ENCODE results near the gene NCKAP5L. TPM values are rescaled to one million over a fixed set of nuclear protein-coding genes. Genes with fewer than 3 reads are reported as not detected.

NCKAP5L gene
- total RNA-seq, 1 experiment from 2014 or later = 20.9 TPM

- DNase-seq = no peak
- ChIA-PET POLR2A (ENCODE audit: unreplicated experiment) (no interaction called here), CTCF (no interaction called here)
- intact Hi-C loops (cut with micrococcal nuclease; ENCODE audit: unreplicated experiment) = no loop called here
- Histone ChIP-seq H3K4me3 (no peak overlapping the region), H3F3A (ENCODE audit: insufficient read depth, low read depth) (no peaks in the 10 kb centered on the region; the same call in 1 of the 2 replicates), H3K4me2 (no peak overlapping the region), H3K9me3 (ENCODE audit: insufficient read depth, low read depth) (no peaks in the 10 kb centered on the region), H3K4me1 (replicated peaks; ENCODE audit: insufficient read depth) (peaks cover 25% of the 10 kb centered on the region), H3K9me2 (ENCODE audit: insufficient read depth) (no peaks in the 10 kb centered on the region), H3K27ac (no peak overlapping the region), H4K20me1 (ENCODE audit: insufficient read depth) (0 out of 2 replicates have a peak, but pooled peaks cover 5% of the 10 kb centered on the region), H2AFZ (no peak overlapping the region), H3K79me2 (ENCODE audit: low read depth) (peaks cover 10% of the 10 kb centered on the region; the same call in 1 of the 2 replicates), H3K27me3 (ENCODE audit: insufficient read depth, low read depth) (no peaks in the 10 kb centered on the region), H3K36me3 (ENCODE audit: low read depth) (no peaks in the 10 kb centered on the region)
- no peak for TF ChIP-seq EZH2 (IDR thresholded peaks at IDR 0.05; ENCODE audit: low read depth)
- TF ChIP-seq, protein P1, sequence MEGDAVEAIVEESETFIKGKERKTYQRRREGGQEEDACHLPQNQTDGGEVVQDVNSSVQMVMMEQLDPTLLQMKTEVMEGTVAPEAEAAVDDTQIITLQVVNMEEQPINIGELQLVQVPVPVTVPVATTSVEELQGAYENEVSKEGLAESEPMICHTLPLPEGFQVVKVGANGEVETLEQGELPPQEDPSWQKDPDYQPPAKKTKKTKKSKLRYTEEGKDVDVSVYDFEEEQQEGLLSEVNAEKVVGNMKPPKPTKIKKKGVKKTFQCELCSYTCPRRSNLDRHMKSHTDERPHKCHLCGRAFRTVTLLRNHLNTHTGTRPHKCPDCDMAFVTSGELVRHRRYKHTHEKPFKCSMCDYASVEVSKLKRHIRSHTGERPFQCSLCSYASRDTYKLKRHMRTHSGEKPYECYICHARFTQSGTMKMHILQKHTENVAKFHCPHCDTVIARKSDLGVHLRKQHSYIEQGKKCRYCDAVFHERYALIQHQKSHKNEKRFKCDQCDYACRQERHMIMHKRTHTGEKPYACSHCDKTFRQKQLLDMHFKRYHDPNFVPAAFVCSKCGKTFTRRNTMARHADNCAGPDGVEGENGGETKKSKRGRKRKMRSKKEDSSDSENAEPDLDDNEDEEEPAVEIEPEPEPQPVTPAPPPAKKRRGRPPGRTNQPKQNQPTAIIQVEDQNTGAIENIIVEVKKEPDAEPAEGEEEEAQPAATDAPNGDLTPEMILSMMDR (conservative IDR thresholded peaks at IDR 0.05) = no peak
- BruUV-seq (replicated peaks) = no TSS peak
Observed at GRCh38 chr12:49831717-49832116, 3.5 kb upstream of the NCKAP5L start.

- Histone ChIP-seq H3K36me3 (ENCODE audit: low read depth) (no peaks in the 10 kb centered on the region), H3K9me2 (ENCODE audit: insufficient read depth) (no peaks in the 10 kb centered on the region), H2AFZ (peak overlapping the region; percentile 81), H3K4me1 (replicated peaks; ENCODE audit: insufficient read depth) (peaks cover 17% of the 10 kb centered on the region; the same call in 1 of the 2 replicates), H3F3A (ENCODE audit: insufficient read depth, low read depth) (no peaks in the 10 kb centered on the region), H3K9me3 (ENCODE audit: insufficient read depth, low read depth) (no peaks in the 10 kb centered on the region), H3K27me3 (ENCODE audit: insufficient read depth, low read depth) (no peaks in the 10 kb centered on the region), H3K4me2 (peak overlapping the region; percentile 92), H3K27ac (no peak overlapping the region), H4K20me1 (ENCODE audit: insufficient read depth) (peaks cover 16% of the 10 kb centered on the region; the same call in 1 of the 2 replicates), H3K79me2 (ENCODE audit: low read depth) (peaks cover 24% of the 10 kb centered on the region; the same call in 1 of the 2 replicates), H3K4me3 (peak overlapping the region; percentile 84)
- peak; percentile 60 to 74 for DNase-seq
- intact Hi-C loops (cut with micrococcal nuclease; ENCODE audit: unreplicated experiment) = no loop called here
- ChIA-PET POLR2A (ENCODE audit: unreplicated experiment) (interaction anchor here (0.6 to 1.0 kb wide), 10 partner anchors 12 to 1782 kb away, joined by 3 to 14 read pairs (median 4); partner anchors contain the start of genes BCDIN3D and TMBIM6), CTCF (interaction anchor here (0.5 to 1.5 kb wide), 3 partner anchors 12 to 203 kb away, joined by 7 to 12 read pairs (median 8); partner anchors contain the start of gene TMBIM6)
- TF ChIP-seq, protein P1 (conservative IDR thresholded peaks at IDR 0.05) = no peak
- TF ChIP-seq EZH2 (IDR thresholded peaks at IDR 0.05; ENCODE audit: low read depth) = no peak
- BruUV-seq (replicated peaks) = no TSS peak
Observed at GRCh38 chr12:49827401-49828099, 663 bp downstream of the NCKAP5L start.

- peaks cover 14% of the 10 kb centered on the region for H3K4me1 ChIP-seq (replicated peaks; ENCODE audit: insufficient read depth)
- intact Hi-C loops (cut with micrococcal nuclease; ENCODE audit: unreplicated experiment) = no loop called here
- no peak for TF ChIP-seq EZH2 (IDR thresholded peaks at IDR 0.05; ENCODE audit: low read depth)
- TF ChIP-seq, protein P1 (conservative IDR thresholded peaks at IDR 0.05) = no peak
- H4K20me1 ChIP-seq (ENCODE audit: insufficient read depth) = peaks cover 16% of the 10 kb centered on the region; the same call in 1 of the 2 replicates
- H2AFZ ChIP-seq = no peak overlapping the region
- no TSS peak for BruUV-seq (replicated peaks)
- ChIA-PET POLR2A (ENCODE audit: unreplicated experiment) (interaction anchor here (0.7 kb wide), 1 partner anchor 18 kb away, joined by 3 read pairs; no protein-coding TSS in a partner anchor), CTCF (interaction anchor here (1.5 kb wide), 1 partner anchor 86 kb away, joined by 7 read pairs; the partner anchor contains the start of gene TMBIM6)
- H3F3A ChIP-seq (ENCODE audit: insufficient read depth, low read depth) = no peaks in the 10 kb centered on the region
- no peaks in the 10 kb centered on the region for H3K36me3 ChIP-seq (ENCODE audit: low read depth)
- H3K9me3 ChIP-seq (ENCODE audit: insufficient read depth, low read depth) = no peaks in the 10 kb centered on the region
- H3K79me2 ChIP-seq (ENCODE audit: low read depth) = peaks cover 24% of the 10 kb centered on the region; the same call in 1 of the 2 replicates
- H3K27me3 ChIP-seq (ENCODE audit: insufficient read depth, low read depth) = no peaks in the 10 kb centered on the region
- peak overlapping the region; percentile 92 for H3K4me2 ChIP-seq
- H3K9me2 ChIP-seq (ENCODE audit: insufficient read depth) = no peaks in the 10 kb centered on the region
- DNase-seq = no peak
- H3K4me3 ChIP-seq = peak overlapping the region; percentile 84
- no peak overlapping the region for H3K27ac ChIP-seq
Observed at GRCh38 chr12:49827051-49827400, 1.2 kb downstream of the NCKAP5L start.
